GM23338 (cell line): Measurements from ENCODE around the gene QKI. TPM values are rescaled to one million over a fixed set of nuclear protein-coding genes. Genes with fewer than 3 reads are reported as not detected.
A peak's percentile ranks its signal among the peaks of the same experiment; 100 is the strongest.

Experiments used
- ATAC-seq: fragments of 200-7000 bp; cut with Tn5 transposase; 3 replicates; pipeline ENCODE4 v1.9.1; 2020
- DNase-seq: peaks from one replicate; pipeline ENCODE4 v3.0.0-alpha.2; 2015; ENCODE audit warnings: low spot score
- H2AFZ ChIP-seq: fragments of 200-600 bp; sonication (generic); 2 replicates; pipeline ENCODE4 v1.8.0; 2016; ENCODE audit warnings: antibody characterized with exemption, mild to moderate bottlenecking, moderate library complexity
- H3F3A ChIP-seq: fragments of 200-600 bp; sonication (generic); replicated peaks from 2 replicates; pipeline ENCODE4 v1.8.0; 2017; ENCODE audit warnings: antibody characterized with exemption, mixed run types, low read depth
- H3K27ac ChIP-seq: fragments of 200-600 bp; sonication (generic); 2 replicates; pipeline ENCODE4 v1.6.1; 2016; ENCODE audit warnings: low read depth
- H3K27me3 ChIP-seq: fragments of 200-600 bp; sonication (generic); 2 replicates; pipeline ENCODE4 v1.8.0; 2016; ENCODE audit warnings: mild to moderate bottlenecking, mixed run types, moderate library complexity; ENCODE audit not compliant: insufficient read depth
- H3K36me3 ChIP-seq: fragments of 200-600 bp; sonication (generic); 2 replicates; pipeline ENCODE4 v1.8.0; 2016; ENCODE audit warnings: mild to moderate bottlenecking; ENCODE audit not compliant: insufficient read depth
- H3K4me1 ChIP-seq: fragments of 200-600 bp; sonication (generic); 2 replicates; pipeline ENCODE4 v1.8.0; 2016; ENCODE audit warnings: mild to moderate bottlenecking, moderate library complexity; ENCODE audit not compliant: insufficient read depth
- H3K4me2 ChIP-seq: fragments of 200-600 bp; sonication (generic); 2 replicates; pipeline ENCODE4 v1.7.1; 2017; ENCODE audit warnings: mixed run types
- H3K4me3 ChIP-seq: fragments of 200-600 bp; sonication (generic); 2 replicates; pipeline ENCODE4 v1.6.1; 2016; ENCODE audit warnings: mixed run types
- H3K79me2 ChIP-seq: fragments of 200-600 bp; sonication (generic); replicated peaks from 2 replicates; pipeline ENCODE4 v1.8.0; 2017; ENCODE audit warnings: mild to moderate bottlenecking; ENCODE audit not compliant: insufficient read depth
- H3K9me2 ChIP-seq: fragments of 200-600 bp; sonication (generic); 2 replicates; pipeline ENCODE4 v1.8.0; 2017; ENCODE audit not compliant: insufficient read depth
- H4K20me1 ChIP-seq: fragments of 200-600 bp; sonication (generic); replicated peaks from 2 replicates; pipeline ENCODE4 v1.8.0; 2017; ENCODE audit warnings: mild to moderate bottlenecking; ENCODE audit not compliant: insufficient read depth
- H3K27ac Mint-ChIP-seq: 2 replicates; pipeline ENCODE4 v1.8.0; 2020; ENCODE audit warnings: inconsistent platforms, mild to moderate bottlenecking, moderate library complexity, mixed read lengths
- H3K27me3 Mint-ChIP-seq: 3 replicates; pipeline ENCODE4 v1.8.0; 2022; ENCODE audit warnings: low read depth, mild to moderate bottlenecking, moderate library complexity, mixed read lengths, inconsistent platforms; ENCODE audit not compliant: insufficient read depth, poor library complexity
- H3K36me3 Mint-ChIP-seq: 3 replicates; pipeline ENCODE4 v1.8.0; 2021; ENCODE audit warnings: low read depth, mild to moderate bottlenecking, inconsistent platforms, moderate library complexity, mixed read lengths
- H3K4me1 Mint-ChIP-seq: 3 replicates; pipeline ENCODE4 v1.8.0; 2020; ENCODE audit warnings: mild to moderate bottlenecking, inconsistent platforms, mixed read lengths
- H3K4me3 Mint-ChIP-seq: 3 replicates; pipeline ENCODE4 v1.8.0; 2021; ENCODE audit warnings: moderate library complexity, mild to moderate bottlenecking, inconsistent platforms, mixed read lengths
- H3K9me3 Mint-ChIP-seq: 3 replicates; pipeline ENCODE4 v1.8.0; 2020; ENCODE audit warnings: moderate library complexity, mild to moderate bottlenecking, inconsistent platforms, mixed read lengths
- CREB1 ChIP-seq: fragments of 250-450 bp; sonication (Bioruptor Pico); IDR thresholded peaks from 2 replicates; pipeline ENCODE4 v1.5.0; 2020; ENCODE audit warnings: low read depth, mild to moderate bottlenecking, moderate library complexity
- EZH2 ChIP-seq: fragments of 200-600 bp; sonication (generic); IDR thresholded peaks from one replicate; pipeline ENCODE4 v1.8.0; 2017; ENCODE audit warnings: antibody characterized with exemption, mild to moderate bottlenecking, low read depth; ENCODE audit not compliant: unreplicated experiment
- EZH2phosphoT487 ChIP-seq: fragments of 200-600 bp; sonication (generic); IDR thresholded peaks from one replicate; pipeline ENCODE4 v1.8.1; 2018; ENCODE audit warnings: antibody characterized with exemption; ENCODE audit not compliant: unreplicated experiment
- JUNB ChIP-seq: IDR thresholded peaks from one replicate; pipeline ENCODE4 v1.6.1; 2016; ENCODE audit warnings: antibody characterized with exemption; ENCODE audit not compliant: unreplicated experiment
- NANOG ChIP-seq: IDR thresholded peaks from 2 replicates; pipeline ENCODE4 v1.6.1; 2016; ENCODE audit warnings: antibody characterized with exemption, borderline replicate concordance
- POLR2AphosphoS5 ChIP-seq: IDR thresholded peaks from 2 replicates; pipeline ENCODE4 v1.6.1; 2016; ENCODE audit warnings: antibody characterized with exemption, low read depth
- STAT1 ChIP-seq: IDR thresholded peaks from one replicate; pipeline ENCODE4 v1.6.1; 2016; ENCODE audit warnings: antibody characterized with exemption; ENCODE audit not compliant: unreplicated experiment
- ZNF114 ChIP-seq: fragments of 250-450 bp; sonication (Bioruptor Pico); IDR thresholded peaks from 2 replicates; pipeline ENCODE4 v1.5.0; 2020; ENCODE audit warnings: mild to moderate bottlenecking, moderate library complexity
- ZNF331 ChIP-seq: fragments of 250-450 bp; sonication (Bioruptor Pico); IDR thresholded peaks from 2 replicates; pipeline ENCODE4 v1.5.0; 2020; ENCODE audit warnings: low read depth, mild to moderate bottlenecking, moderate library complexity
- polyA plus RNA-seq: library from polyadenylated mRNA; unstranded; fragments of >200 nt; fragmentation: Nextera tagmentation; extraction: Ambion mirVana; gene quantifications from 2 replicates; pipeline ENCODE4 v1.2.1, GENCODE V29; 2016
- total RNA-seq: library from RNA; depleted of rRNA; stranded (reverse); fragments of >200 nt; shearing (Covaris generic); gene quantifications from 2 replicates; pipeline ENCODE4 v1.2.3, GENCODE V29; 2014
- TF ChIP-seq, protein P1 (sequence below), 2 experiments: fragments of 200-600 bp in 1 of 2; sonication (generic) in 1 of 2; conservative IDR thresholded peaks; 2 replicates each; pipeline versions ENCODE4 v1.5.1 to v1.6.1; 2016 to 2017; ENCODE audit warnings: antibody characterized with exemption in 2 of 2, low read depth in 2 of 2, mild to moderate bottlenecking in 2 of 2, moderate library complexity in 1 of 2
- TF ChIP-seq, protein P2 (sequence below): IDR thresholded peaks from one replicate; pipeline ENCODE4 v1.6.1; 2018; ENCODE audit warnings: antibody characterized with exemption; ENCODE audit not compliant: unreplicated experiment
- TF ChIP-seq, protein P3 (sequence below): fragments of 250-450 bp; sonication (Bioruptor Pico); IDR thresholded peaks from 2 replicates; pipeline ENCODE4 v1.5.0; 2020; ENCODE audit warnings: mild to moderate bottlenecking, moderate library complexity
- TF ChIP-seq, protein P4 (sequence below): IDR thresholded peaks from 2 replicates; pipeline ENCODE4 v1.6.1; 2016; ENCODE audit warnings: antibody characterized with exemption

The QKI gene
- total and polyA plus RNA-seq, 2 experiments from 2014 or later, result 60.8 to 159 TPM

DNA sequence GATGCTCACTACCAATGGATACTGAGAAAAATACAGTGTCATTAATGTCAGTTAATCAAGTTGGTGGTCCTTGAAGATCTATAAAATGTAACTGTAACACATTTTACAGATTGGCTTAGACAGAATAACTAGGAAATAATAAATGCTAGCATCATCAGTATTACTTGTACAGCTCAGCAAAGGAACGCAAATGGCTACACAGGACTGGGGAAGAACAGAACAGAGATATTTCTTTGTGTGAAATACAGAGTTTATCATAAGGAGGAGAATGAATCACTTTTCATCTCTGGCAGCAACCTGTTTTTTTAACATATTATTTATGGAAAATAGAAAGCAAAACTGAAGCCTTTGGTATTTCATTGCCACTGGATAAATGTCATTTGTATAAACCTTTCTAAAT, 8.2 kb upstream of the QKI start:
- peaks cover 2% of the 10 kb centered on the region; the same call in 2 of the 3 replicates for H3K36me3 Mint-ChIP-seq
- no peak overlapping the region for H3K27ac Mint-ChIP-seq
- H3K27me3 Mint-ChIP-seq, result peaks cover 12% of the 10 kb centered on the region
- no peaks in the 10 kb centered on the region for H3K9me3 Mint-ChIP-seq
- TF ChIP-seq ZNF114 (CRISPR knock-in tag) (no peak), EZH2 (no peak), POLR2AphosphoS5 (no peak), ZNF331 (CRISPR knock-in tag) (no peak), CREB1 (CRISPR knock-in tag) (no peak), NANOG (no peak), EZH2phosphoT487 (no peak), JUNB (no peak), STAT1 (no peak)
- TF ChIP-seq, protein P1, sequence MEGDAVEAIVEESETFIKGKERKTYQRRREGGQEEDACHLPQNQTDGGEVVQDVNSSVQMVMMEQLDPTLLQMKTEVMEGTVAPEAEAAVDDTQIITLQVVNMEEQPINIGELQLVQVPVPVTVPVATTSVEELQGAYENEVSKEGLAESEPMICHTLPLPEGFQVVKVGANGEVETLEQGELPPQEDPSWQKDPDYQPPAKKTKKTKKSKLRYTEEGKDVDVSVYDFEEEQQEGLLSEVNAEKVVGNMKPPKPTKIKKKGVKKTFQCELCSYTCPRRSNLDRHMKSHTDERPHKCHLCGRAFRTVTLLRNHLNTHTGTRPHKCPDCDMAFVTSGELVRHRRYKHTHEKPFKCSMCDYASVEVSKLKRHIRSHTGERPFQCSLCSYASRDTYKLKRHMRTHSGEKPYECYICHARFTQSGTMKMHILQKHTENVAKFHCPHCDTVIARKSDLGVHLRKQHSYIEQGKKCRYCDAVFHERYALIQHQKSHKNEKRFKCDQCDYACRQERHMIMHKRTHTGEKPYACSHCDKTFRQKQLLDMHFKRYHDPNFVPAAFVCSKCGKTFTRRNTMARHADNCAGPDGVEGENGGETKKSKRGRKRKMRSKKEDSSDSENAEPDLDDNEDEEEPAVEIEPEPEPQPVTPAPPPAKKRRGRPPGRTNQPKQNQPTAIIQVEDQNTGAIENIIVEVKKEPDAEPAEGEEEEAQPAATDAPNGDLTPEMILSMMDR (conservative IDR thresholded peaks at IDR 0.05; ENCODE audit: low read depth in 2 of 2), result no peak
- TF ChIP-seq, protein P2, sequence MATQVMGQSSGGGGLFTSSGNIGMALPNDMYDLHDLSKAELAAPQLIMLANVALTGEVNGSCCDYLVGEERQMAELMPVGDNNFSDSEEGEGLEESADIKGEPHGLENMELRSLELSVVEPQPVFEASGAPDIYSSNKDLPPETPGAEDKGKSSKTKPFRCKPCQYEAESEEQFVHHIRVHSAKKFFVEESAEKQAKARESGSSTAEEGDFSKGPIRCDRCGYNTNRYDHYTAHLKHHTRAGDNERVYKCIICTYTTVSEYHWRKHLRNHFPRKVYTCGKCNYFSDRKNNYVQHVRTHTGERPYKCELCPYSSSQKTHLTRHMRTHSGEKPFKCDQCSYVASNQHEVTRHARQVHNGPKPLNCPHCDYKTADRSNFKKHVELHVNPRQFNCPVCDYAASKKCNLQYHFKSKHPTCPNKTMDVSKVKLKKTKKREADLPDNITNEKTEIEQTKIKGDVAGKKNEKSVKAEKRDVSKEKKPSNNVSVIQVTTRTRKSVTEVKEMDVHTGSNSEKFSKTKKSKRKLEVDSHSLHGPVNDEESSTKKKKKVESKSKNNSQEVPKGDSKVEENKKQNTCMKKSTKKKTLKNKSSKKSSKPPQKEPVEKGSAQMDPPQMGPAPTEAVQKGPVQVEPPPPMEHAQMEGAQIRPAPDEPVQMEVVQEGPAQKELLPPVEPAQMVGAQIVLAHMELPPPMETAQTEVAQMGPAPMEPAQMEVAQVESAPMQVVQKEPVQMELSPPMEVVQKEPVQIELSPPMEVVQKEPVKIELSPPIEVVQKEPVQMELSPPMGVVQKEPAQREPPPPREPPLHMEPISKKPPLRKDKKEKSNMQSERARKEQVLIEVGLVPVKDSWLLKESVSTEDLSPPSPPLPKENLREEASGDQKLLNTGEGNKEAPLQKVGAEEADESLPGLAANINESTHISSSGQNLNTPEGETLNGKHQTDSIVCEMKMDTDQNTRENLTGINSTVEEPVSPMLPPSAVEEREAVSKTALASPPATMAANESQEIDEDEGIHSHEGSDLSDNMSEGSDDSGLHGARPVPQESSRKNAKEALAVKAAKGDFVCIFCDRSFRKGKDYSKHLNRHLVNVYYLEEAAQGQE, result no peak
- TF ChIP-seq, protein P3, sequence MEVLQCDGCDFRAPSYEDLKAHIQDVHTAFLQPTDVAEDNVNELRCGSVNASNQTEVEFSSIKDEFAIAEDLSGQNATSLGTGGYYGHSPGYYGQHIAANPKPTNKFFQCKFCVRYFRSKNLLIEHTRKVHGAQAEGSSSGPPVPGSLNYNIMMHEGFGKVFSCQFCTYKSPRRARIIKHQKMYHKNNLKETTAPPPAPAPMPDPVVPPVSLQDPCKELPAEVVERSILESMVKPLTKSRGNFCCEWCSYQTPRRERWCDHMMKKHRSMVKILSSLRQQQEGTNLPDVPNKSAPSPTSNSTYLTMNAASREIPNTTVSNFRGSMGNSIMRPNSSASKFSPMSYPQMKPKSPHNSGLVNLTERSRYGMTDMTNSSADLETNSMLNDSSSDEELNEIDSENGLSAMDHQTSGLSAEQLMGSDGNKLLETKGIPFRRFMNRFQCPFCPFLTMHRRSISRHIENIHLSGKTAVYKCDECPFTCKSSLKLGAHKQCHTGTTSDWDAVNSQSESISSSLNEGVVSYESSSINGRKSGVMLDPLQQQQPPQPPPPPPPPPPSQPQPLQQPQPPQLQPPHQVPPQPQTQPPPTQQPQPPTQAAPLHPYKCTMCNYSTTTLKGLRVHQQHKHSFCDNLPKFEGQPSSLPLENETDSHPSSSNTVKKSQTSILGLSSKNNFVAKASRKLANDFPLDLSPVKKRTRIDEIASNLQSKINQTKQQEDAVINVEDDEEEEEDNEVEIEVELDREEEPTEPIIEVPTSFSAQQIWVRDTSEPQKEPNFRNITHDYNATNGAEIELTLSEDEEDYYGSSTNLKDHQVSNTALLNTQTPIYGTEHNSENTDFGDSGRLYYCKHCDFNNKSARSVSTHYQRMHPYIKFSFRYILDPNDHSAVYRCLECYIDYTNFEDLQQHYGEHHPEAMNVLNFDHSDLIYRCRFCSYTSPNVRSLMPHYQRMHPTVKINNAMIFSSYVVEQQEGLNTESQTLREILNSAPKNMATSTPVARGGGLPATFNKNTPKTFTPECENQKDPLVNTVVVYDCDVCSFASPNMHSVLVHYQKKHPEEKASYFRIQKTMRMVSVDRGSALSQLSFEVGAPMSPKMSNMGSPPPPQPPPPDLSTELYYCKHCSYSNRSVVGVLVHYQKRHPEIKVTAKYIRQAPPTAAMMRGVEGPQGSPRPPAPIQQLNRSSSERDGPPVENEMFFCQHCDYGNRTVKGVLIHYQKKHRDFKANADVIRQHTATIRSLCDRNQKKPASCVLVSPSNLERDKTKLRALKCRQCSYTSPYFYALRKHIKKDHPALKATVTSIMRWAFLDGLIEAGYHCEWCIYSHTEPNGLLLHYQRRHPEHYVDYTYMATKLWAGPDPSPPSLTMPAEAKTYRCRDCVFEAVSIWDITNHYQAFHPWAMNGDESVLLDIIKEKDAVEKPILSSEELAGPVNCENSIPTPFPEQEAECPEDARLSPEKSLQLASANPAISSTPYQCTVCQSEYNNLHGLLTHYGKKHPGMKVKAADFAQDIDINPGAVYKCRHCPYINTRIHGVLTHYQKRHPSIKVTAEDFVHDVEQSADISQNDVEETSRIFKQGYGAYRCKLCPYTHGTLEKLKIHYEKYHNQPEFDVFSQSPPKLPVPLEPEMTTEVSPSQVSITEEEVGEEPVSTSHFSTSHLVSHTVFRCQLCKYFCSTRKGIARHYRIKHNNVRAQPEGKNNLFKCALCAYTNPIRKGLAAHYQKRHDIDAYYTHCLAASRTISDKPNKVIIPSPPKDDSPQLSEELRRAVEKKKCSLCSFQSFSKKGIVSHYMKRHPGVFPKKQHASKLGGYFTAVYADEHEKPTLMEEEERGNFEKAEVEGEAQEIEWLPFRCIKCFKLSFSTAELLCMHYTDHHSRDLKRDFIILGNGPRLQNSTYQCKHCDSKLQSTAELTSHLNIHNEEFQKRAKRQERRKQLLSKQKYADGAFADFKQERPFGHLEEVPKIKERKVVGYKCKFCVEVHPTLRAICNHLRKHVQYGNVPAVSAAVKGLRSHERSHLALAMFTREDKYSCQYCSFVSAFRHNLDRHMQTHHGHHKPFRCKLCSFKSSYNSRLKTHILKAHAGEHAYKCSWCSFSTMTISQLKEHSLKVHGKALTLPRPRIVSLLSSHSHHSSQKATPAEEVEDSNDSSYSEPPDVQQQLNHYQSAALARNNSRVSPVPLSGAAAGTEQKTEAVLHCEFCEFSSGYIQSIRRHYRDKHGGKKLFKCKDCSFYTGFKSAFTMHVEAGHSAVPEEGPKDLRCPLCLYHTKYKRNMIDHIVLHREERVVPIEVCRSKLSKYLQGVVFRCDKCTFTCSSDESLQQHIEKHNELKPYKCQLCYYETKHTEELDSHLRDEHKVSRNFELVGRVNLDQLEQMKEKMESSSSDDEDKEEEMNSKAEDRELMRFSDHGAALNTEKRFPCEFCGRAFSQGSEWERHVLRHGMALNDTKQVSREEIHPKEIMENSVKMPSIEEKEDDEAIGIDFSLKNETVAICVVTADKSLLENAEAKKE (CRISPR knock-in tag), result no peak
- TF ChIP-seq, protein P4, sequence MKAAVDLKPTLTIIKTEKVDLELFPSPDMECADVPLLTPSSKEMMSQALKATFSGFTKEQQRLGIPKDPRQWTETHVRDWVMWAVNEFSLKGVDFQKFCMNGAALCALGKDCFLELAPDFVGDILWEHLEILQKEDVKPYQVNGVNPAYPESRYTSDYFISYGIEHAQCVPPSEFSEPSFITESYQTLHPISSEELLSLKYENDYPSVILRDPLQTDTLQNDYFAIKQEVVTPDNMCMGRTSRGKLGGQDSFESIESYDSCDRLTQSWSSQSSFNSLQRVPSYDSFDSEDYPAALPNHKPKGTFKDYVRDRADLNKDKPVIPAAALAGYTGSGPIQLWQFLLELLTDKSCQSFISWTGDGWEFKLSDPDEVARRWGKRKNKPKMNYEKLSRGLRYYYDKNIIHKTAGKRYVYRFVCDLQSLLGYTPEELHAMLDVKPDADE, result no peak
- H3K4me3 ChIP-seq, result no peak overlapping the region
- peak overlapping the region; percentile 39; the same call in 1 of the 2 replicates for H3K27ac ChIP-seq
- no peaks in the 10 kb centered on the region for H3K79me2 ChIP-seq
- peak overlapping the region; percentile 69 for H2AFZ ChIP-seq
- H3K9me2 ChIP-seq, result no peaks in the 10 kb centered on the region
- ATAC-seq (no peak), DNase-seq (no peak)
- no peaks in the 10 kb centered on the region for H3K36me3 ChIP-seq
- H3K4me2 ChIP-seq, result no peak overlapping the region
- H3K4me3 Mint-ChIP-seq, result no peak overlapping the region
- H3K4me1 ChIP-seq, result peaks cover 23% of the 10 kb centered on the region
- no peaks in the 10 kb centered on the region for H4K20me1 ChIP-seq
- no peaks in the 10 kb centered on the region for H3F3A ChIP-seq
- peaks cover 32% of the 10 kb centered on the region for H3K4me1 Mint-ChIP-seq
- H3K27me3 ChIP-seq, result no peaks in the 10 kb centered on the region
